OCI-M1 (cell line): Measurements from ENCODE around the gene TBCEL.
"Not testable (repeated sequence)": the region's sequence is repeated elsewhere in the genome, so short reads cannot be mapped to it uniquely, and the experiment has no call there.

ENCODE experiments used
- DNase-seq: peaks from one replicate; lab custom pipeline; 2025; lab: John Stamatoyannopoulos, UW

The TBCEL gene

GRCh38 chr11:121023848-121024751 is at the start of gene TBCEL:
Gene TBCEL (plus strand): TSS chr11:121024102. CDS start chr11:121045691, 21,589 bp downstream.
- peak; percentile 96 for DNase-seq

- DNase-seq, result no peak
Measured at GRCh38 chr11:120974466-120974865, 49.4 kb upstream of the TBCEL start.

GRCh38 chr11:120974965-120975364 is 48.9 kb upstream of the TBCEL start:
- DNase-seq, result no peak

- no peak for DNase-seq
Measured at GRCh38 chr11:120977266-120978137, 46.4 kb upstream of the TBCEL start.

GRCh38 chr11:120978701-120979100 is 45.2 kb upstream of the TBCEL start:
- DNase-seq, result no peak

GRCh38 chr11:120985718-120986569 is 38.0 kb upstream of the TBCEL start:
- DNase-seq, result peak; percentile 71

- no peak for DNase-seq
Measured at GRCh38 chr11:120988603-120989002, 35.3 kb upstream of the TBCEL start.

- no peak for DNase-seq
Measured at GRCh38 chr11:120991830-120992686, 31.8 kb upstream of the TBCEL start.

- DNase-seq, result no peak
Measured at GRCh38 chr11:120994091-120994859, 29.6 kb upstream of the TBCEL start.

GRCh38 chr11:120995184-120995583 is 28.7 kb upstream of the TBCEL start:
- no peak for DNase-seq

GRCh38 chr11:120996973-120997372 is 26.9 kb upstream of the TBCEL start:
- DNase-seq, result no peak

GRCh38 chr11:120998581-120998980 is 25.3 kb upstream of the TBCEL start:
- DNase-seq, result no peak

- no peak for DNase-seq
Measured at GRCh38 chr11:121004206-121004840, 19.6 kb upstream of the TBCEL start.

GRCh38 chr11:121006922-121007321 is 17.0 kb upstream of the TBCEL start:
- DNase-seq, result no peak

GRCh38 chr11:121008551-121008950 is 15.4 kb upstream of the TBCEL start:
- DNase-seq, result no peak

GRCh38 chr11:121012091-121012490 is 11.8 kb upstream of the TBCEL start:
- DNase-seq, result no peak

GRCh38 chr11:121018746-121019145 is 5.2 kb upstream of the TBCEL start:
- no peak for DNase-seq

GRCh38 chr11:121021718-121022117 is 2.2 kb upstream of the TBCEL start:
- not testable (repeated sequence) for DNase-seq

- no peak for DNase-seq
Measured at GRCh38 chr11:121024989-121025388, 1.1 kb downstream of the TBCEL start.

GRCh38 chr11:121029153-121029552 is 5.3 kb downstream of the TBCEL start:
- no peak for DNase-seq
